ENCODE data around the gene TDRD9.

TDRD9 gene

DNA sequence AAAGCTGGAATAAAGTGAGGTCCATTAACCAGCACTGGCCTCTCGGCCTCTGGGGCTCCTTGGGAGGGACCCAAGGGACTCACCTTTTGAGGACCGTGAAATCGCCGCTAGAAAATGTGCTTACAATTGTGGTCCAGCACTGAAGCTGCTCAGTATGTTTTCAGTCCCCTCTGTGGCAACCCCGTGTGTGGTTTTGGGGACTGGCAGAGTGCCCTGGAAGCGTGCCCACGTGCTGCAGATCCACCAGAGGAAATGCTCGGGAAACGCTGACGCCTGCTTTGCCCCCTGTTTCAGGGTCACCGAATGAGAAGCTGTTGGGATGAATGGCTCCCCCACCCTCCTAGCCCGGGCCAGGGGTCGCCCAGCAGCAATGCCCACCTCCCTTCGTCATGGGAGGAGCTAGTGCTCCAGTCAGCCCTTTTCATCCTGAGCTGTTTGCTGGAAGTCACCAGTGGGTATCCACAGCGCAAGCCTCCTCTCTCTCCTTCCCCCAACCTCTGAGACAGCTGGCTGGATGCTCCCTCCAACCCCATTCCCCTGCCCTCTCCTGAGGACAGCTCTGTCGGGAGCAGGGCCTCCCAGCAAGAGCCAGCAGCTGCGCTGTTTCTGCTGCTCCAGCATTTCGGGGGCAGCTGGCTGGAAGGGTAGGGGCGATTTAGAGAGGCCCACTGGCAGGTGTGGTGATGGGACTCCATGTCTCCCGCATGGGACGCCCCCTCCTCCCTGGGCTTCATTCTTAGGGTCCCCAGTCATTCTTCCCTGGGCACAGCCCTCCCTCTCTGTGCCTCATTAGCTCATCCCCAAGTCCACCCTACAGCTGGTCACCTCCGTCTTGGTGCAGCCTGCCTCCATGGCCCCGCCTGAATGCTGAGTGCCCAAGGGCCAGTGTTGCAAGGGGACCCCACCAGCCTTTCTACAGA is 47.6 kb upstream of the TDRD9 start:
- TF ChIP-seq, protein P1, sequence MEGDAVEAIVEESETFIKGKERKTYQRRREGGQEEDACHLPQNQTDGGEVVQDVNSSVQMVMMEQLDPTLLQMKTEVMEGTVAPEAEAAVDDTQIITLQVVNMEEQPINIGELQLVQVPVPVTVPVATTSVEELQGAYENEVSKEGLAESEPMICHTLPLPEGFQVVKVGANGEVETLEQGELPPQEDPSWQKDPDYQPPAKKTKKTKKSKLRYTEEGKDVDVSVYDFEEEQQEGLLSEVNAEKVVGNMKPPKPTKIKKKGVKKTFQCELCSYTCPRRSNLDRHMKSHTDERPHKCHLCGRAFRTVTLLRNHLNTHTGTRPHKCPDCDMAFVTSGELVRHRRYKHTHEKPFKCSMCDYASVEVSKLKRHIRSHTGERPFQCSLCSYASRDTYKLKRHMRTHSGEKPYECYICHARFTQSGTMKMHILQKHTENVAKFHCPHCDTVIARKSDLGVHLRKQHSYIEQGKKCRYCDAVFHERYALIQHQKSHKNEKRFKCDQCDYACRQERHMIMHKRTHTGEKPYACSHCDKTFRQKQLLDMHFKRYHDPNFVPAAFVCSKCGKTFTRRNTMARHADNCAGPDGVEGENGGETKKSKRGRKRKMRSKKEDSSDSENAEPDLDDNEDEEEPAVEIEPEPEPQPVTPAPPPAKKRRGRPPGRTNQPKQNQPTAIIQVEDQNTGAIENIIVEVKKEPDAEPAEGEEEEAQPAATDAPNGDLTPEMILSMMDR (IDR thresholded peaks at IDR 0.05; ENCODE audit: poor library complexity, severe bottlenecking), result no peak
- Histone ChIP-seq H3K36me3 (ENCODE audit: low read depth) (no peaks in the 10 kb centered on the region), H3K4me1 (ENCODE audit: insufficient read depth, poor library complexity, severe bottlenecking) (peaks cover 9% of the 10 kb centered on the region), H3K27me3 (ENCODE audit: insufficient read depth, poor library complexity, severe bottlenecking) (no peaks in the 10 kb centered on the region), H3K4me3 (ENCODE audit: severe bottlenecking) (no peak overlapping the region), H3K9me3 (ENCODE audit: severe bottlenecking) (no peaks in the 10 kb centered on the region), H3K27ac (ENCODE audit: poor library complexity, severe bottlenecking) (peak overlapping the region; percentile 1)
- ATAC-seq (ENCODE audit: low read depth) (peak; percentile 33), DNase-seq (ENCODE audit: low spot score) (no peak)

DNA sequence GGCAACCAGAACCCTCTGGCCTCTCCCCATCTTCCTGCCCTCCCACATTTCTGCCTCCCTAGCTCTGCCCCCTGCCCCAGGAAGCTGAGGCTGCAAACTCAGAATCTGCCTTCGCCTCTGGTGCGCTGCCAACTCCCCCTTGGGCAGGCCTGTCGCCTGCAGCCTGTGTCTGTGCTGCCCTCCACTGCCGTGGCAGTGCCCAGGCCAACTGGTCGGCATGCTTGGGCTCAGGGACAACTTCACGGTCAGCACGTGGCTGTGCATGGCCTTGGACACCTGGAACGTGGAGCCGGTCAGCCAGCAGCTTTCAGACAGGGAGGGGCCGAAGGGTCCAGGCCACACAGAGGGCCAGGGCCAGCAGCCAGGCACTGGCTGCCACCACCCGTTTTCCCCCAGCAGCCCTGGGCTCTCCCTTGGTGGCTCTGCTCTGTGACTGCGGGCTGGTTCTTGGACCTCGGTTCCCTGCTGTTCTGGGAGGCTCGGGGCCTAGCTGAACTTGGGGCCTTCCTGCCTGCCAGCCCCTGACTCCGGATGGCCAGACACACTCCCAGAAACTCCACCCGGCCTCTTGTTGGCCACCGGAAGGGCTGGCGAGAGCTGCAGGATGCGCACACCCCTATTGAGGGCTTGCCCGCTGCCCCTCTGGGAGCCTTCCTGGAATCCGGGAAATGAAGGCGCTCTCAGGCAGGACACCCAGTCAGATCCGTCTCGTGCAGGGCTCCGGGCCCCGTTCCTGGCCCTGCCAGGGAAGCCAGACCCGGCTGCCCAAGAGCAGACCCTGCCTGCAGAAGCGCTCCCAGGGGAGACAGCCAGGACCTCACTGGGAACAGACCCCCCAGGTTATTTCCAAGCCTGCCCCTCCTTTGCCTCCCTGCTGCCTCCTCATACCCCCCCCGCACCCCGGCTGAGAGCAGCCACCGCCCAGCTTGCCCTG is 46.7 kb upstream of the TDRD9 start:
- ATAC-seq (ENCODE audit: low read depth) (no peak), DNase-seq (ENCODE audit: low spot score) (no peak)
- H3K4me3 ChIP-seq (ENCODE audit: severe bottlenecking), result no peak overlapping the region
- H3K27ac ChIP-seq (ENCODE audit: poor library complexity, severe bottlenecking), result no peak overlapping the region
- no peaks in the 10 kb centered on the region for H3K9me3 ChIP-seq (ENCODE audit: severe bottlenecking)
- TF ChIP-seq, protein P1 (IDR thresholded peaks at IDR 0.05; ENCODE audit: poor library complexity, severe bottlenecking), result no peak
- no peaks in the 10 kb centered on the region for H3K36me3 ChIP-seq (ENCODE audit: low read depth)
- H3K27me3 ChIP-seq (ENCODE audit: insufficient read depth, poor library complexity, severe bottlenecking), result no peaks in the 10 kb centered on the region
- H3K4me1 ChIP-seq (ENCODE audit: insufficient read depth, poor library complexity, severe bottlenecking), result peaks cover 9% of the 10 kb centered on the region

- H3K36me3 ChIP-seq (ENCODE audit: low read depth), result no peaks in the 10 kb centered on the region
- ATAC-seq (ENCODE audit: low read depth) (no peak), DNase-seq (ENCODE audit: low spot score) (no peak)
- H3K4me1 ChIP-seq (ENCODE audit: insufficient read depth, poor library complexity, severe bottlenecking), result peaks cover 9% of the 10 kb centered on the region
- TF ChIP-seq, protein P1 (IDR thresholded peaks at IDR 0.05; ENCODE audit: poor library complexity, severe bottlenecking), result no peak
- no peaks in the 10 kb centered on the region for H3K27me3 ChIP-seq (ENCODE audit: insufficient read depth, poor library complexity, severe bottlenecking)
- H3K4me3 ChIP-seq (ENCODE audit: severe bottlenecking), result no peak overlapping the region
- H3K9me3 ChIP-seq (ENCODE audit: severe bottlenecking), result no peaks in the 10 kb centered on the region
- H3K27ac ChIP-seq (ENCODE audit: poor library complexity, severe bottlenecking), result no peak overlapping the region
Measured at GRCh38 chr14:103882503-103883262, 45.6 kb upstream of the TDRD9 start.

DNA sequence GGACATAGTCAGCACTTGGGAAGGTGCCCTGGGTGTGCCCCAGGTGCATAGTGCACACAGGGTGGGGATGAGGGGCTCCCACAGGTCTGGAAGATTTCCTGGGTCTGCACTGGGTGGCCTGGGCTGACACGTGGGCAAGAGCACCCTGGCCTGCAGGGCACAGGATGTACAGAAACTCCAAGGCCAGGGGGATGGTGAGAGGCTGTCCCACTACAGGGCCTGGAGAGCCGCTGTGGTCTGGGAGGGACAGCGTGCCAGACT is 45.1 kb upstream of the TDRD9 start:
- TF ChIP-seq, protein P1 (IDR thresholded peaks at IDR 0.05; ENCODE audit: poor library complexity, severe bottlenecking), result no peak
- Histone ChIP-seq H3K4me1 (ENCODE audit: insufficient read depth, poor library complexity, severe bottlenecking) (peaks cover 12% of the 10 kb centered on the region), H3K27ac (ENCODE audit: poor library complexity, severe bottlenecking) (no peak overlapping the region), H3K36me3 (ENCODE audit: low read depth) (no peaks in the 10 kb centered on the region), H3K9me3 (ENCODE audit: severe bottlenecking) (no peaks in the 10 kb centered on the region), H3K27me3 (ENCODE audit: insufficient read depth, poor library complexity, severe bottlenecking) (no peaks in the 10 kb centered on the region), H3K4me3 (ENCODE audit: severe bottlenecking) (no peak overlapping the region)
- ATAC-seq (ENCODE audit: low read depth) (no peak), DNase-seq (ENCODE audit: low spot score) (peak; percentile 60)

All from RWPE2 (cell line).